HCT116 (cell line): ENCODE results near the gene HMGCS2. TPM values are rescaled to one million over a fixed set of nuclear protein-coding genes. Genes with fewer than 3 reads are reported as not detected.

Experiments used
- ATAC-seq: fragments of 200-7000 bp; cut with Tn5 transposase; 2 replicates; pipeline ENCODE4 v1.9.1; 2020; ENCODE audit warnings: mild to moderate bottlenecking, moderate library complexity
- BruUV-seq: library from RNA; stranded (reverse); fragments of 400-500 nt; replicated peaks from 2 replicates; lab custom pipeline; 2021; lab: Mats Ljungman, UMichigan
- CTCF ChIA-PET: fragments of 300-600 bp; sonication (Branson Sonifier 250); formaldehyde crosslinking; loops from one replicate; lab custom pipeline; 2021; ENCODE audit warnings: antibody characterized with exemption; lab: Charles Lee
- POLR2A ChIA-PET: fragments of 300-600, 350-600 bp; sonication (Branson Sonifier 250); formaldehyde crosslinking; loops from one replicate; lab custom pipeline; 2021; ENCODE audit warnings: antibody characterized with exemption; lab: Charles Lee
- RAD21 ChIA-PET, 2 experiments: fragments of 300-600 bp; sonication (Branson Sonifier 250); formaldehyde crosslinking; loops; one replicate each; lab custom pipeline; 2023; ENCODE audit warnings: low total read pairs in 2 of 2; ENCODE audit not compliant: uncharacterized antibody in 2 of 2, unreplicated experiment in 2 of 2, low non-redundant PET in 1 of 2; lab: Charles Lee
- DNase-seq: peaks from one replicate; pipeline ENCODE4 v3.0.0-alpha.2; 2010; ENCODE audit warnings: low read depth, low spot score
- H2AFZ ChIP-seq: fragments of 200-600 bp; shearing (Covaris generic), sonication (generic); 2 replicates; pipeline ENCODE4 v1.6.1; 2017; ENCODE audit warnings: low read depth, mixed run types, mixed read lengths, antibody characterized with exemption, low read length; ENCODE audit not compliant: poor library complexity, severe bottlenecking
- H3K27ac ChIP-seq: 2 replicates; pipeline ENCODE4 v1.5.1; 2012; ENCODE audit warnings: low read depth, low read length
- H3K27me3 ChIP-seq: fragments of 200-600 bp; sonication (generic); 2 replicates; pipeline ENCODE4 v1.6.1; 2016; ENCODE audit warnings: mixed run types, low read length, mixed read lengths; ENCODE audit not compliant: insufficient read depth
- H3K36me3 ChIP-seq, 2 experiments: fragments of 200-500 bp in 1 of 2; fragments of 200-600 bp in 1 of 2; sonication (Bioruptor generic) in 1 of 2; sonication (generic) in 1 of 2; 2 replicates each; pipeline versions ENCODE4 v1.5.1 to v1.6.1; 2014 to 2016; ENCODE audit warnings: low read length in 2 of 2, inconsistent platforms in 1 of 2, mixed read lengths in 1 of 2, mixed run types in 1 of 2; ENCODE audit not compliant: insufficient read depth in 2 of 2, control insufficient read depth in 1 of 2
- H3K4me1 ChIP-seq, 2 experiments: fragments of 200-600 bp in 1 of 2; sonication (generic) in 1 of 2; 2 replicates each; pipeline versions ENCODE4 v1.5.1 to v1.6.1; 2012 to 2017; ENCODE audit warnings: low read length in 2 of 2, inconsistent platforms in 1 of 2, mild to moderate bottlenecking in 1 of 2, mixed read lengths in 1 of 2, mixed run types in 1 of 2, moderate library complexity in 1 of 2; ENCODE audit not compliant: insufficient read depth in 2 of 2, control insufficient read depth in 1 of 2
- H3K4me2 ChIP-seq: fragments of 200-600 bp; sonication (generic); 2 replicates; pipeline ENCODE4 v1.6.1; 2017; ENCODE audit warnings: mixed run types, low read length, mixed read lengths
- H3K4me3 ChIP-seq, 2 experiments: fragments of 200-600 bp in 1 of 2; sonication (generic) in 1 of 2; replicated peaks in 1 of 2; 2 replicates each; pipeline ENCODE4 v1.5.1; 2011 to 2016; ENCODE audit warnings: low read length in 2 of 2, control low read depth in 1 of 2, low read depth in 1 of 2, mild to moderate bottlenecking in 1 of 2, mixed read lengths in 1 of 2, mixed run types in 1 of 2
- H3K79me2 ChIP-seq: fragments of 200-600 bp; sonication (generic); 2 replicates; pipeline ENCODE4 v1.6.1; 2017; ENCODE audit warnings: mild to moderate bottlenecking, mixed run types, low read length, moderate library complexity, mixed read lengths; ENCODE audit not compliant: insufficient read depth
- H3K9ac ChIP-seq: fragments of 200-600 bp; sonication (generic); 2 replicates; pipeline ENCODE4 v1.6.1; 2016; ENCODE audit warnings: low read length, mixed read lengths
- H3K9me2 ChIP-seq: fragments of 200-600 bp; sonication (generic), shearing (Covaris generic); 2 replicates; pipeline ENCODE4 v1.6.1; 2017; ENCODE audit warnings: mixed run types, mild to moderate bottlenecking, moderate library complexity; ENCODE audit not compliant: insufficient read depth
- H3K9me3 ChIP-seq, 2 experiments: fragments of 200-500 bp in 1 of 2; fragments of 200-600 bp in 1 of 2; sonication (Bioruptor generic) in 1 of 2; sonication (generic) in 1 of 2; 2 replicates each; pipeline ENCODE4 v1.6.1; 2014 to 2017; ENCODE audit warnings: low read length in 2 of 2, mixed read lengths in 2 of 2, inconsistent platforms in 1 of 2, low read depth in 1 of 2, mild to moderate bottlenecking in 1 of 2, mixed run types in 1 of 2, moderate library complexity in 1 of 2; ENCODE audit not compliant: control insufficient read depth in 1 of 2, insufficient read depth in 1 of 2
- H4K20me1 ChIP-seq: fragments of 200-600 bp; sonication (generic), shearing (Covaris generic); 2 replicates; pipeline ENCODE4 v1.6.1; 2017; ENCODE audit warnings: mixed run types, mild to moderate bottlenecking, moderate library complexity; ENCODE audit not compliant: insufficient read depth
- CTCF ChIP-seq, 3 experiments: fragments of 200-600 bp in 1 of 3; sonication (generic) in 1 of 3; IDR thresholded peaks in 2 of 3; conservative IDR thresholded peaks in 1 of 3; 2 replicates each; pipeline ENCODE4 v1.5.1; 2012 to 2017; ENCODE audit warnings: low read depth in 2 of 3, low read length in 2 of 3, antibody characterized with exemption in 1 of 3, borderline replicate concordance in 1 of 3, control low read depth in 1 of 3, mild to moderate bottlenecking in 1 of 3, mixed read lengths in 1 of 3, mixed run types in 1 of 3, moderate library complexity in 1 of 3; ENCODE audit not compliant: insufficient read depth in 1 of 3
- JUND ChIP-seq: IDR thresholded peaks from 2 replicates; pipeline ENCODE4 v1.6.1; 2012
- intact Hi-C: fragments of 100-400 bp; cut with micrococcal nuclease; formaldehyde crosslinking; loops from 2 replicates; pipeline ENCODE4 v1.10.0; 2022
- total RNA-seq: library from RNA; stranded (reverse); gene quantifications from one replicate; pipeline ENCODE4 v1.2.1, GENCODE V29; 2021; ENCODE audit not compliant: unreplicated experiment

The HMGCS2 gene
- total RNA-seq, 1 experiment from 2014 or later = 0.20 TPM

- Histone ChIP-seq H3K4me2 (peak overlapping the region; percentile 55), H2AFZ (peak overlapping the region; percentile 99), H3K27me3 (peaks cover 11% of the 10 kb centered on the region; the same call in 1 of the 2 replicates), H4K20me1 (no peaks in the 10 kb centered on the region), H3K9me3 (no peaks in the 10 kb centered on the region), H3K9me2 (no peaks in the 10 kb centered on the region), H3K9ac (no peak overlapping the region), H3K79me2 (no peaks in the 10 kb centered on the region), H3K27ac (no peak overlapping the region), H3K4me1 (peaks cover 0 to 8% of the 10 kb centered on the region in 2 experiments; a peak in 1 of 4 replicates), H3K36me3 (no peaks in the 10 kb centered on the region), H3K4me3 (no peak overlapping the region)
- no peak for TF ChIP-seq CTCF (IDR thresholded peaks at IDR 0.05 in 2 of 3, conservative IDR thresholded peaks at IDR 0.05 in 1 of 3; ENCODE audit: borderline replicate concordance in 1 of 3, insufficient read depth in 1 of 3, low read depth in 2 of 3, low read length in 2 of 3)
- CTCF ChIA-PET = interaction anchor here (0.7 to 2.5 kb wide), 17 partner anchors 10 to 148 kb away, joined by 3 to 9 read pairs (median 4); no protein-coding TSS in a partner anchor
- POLR2A ChIA-PET = no interaction called here
- intact Hi-C loops = loop anchor here (2.0 kb wide), 1 partner anchor 196 kb away; no protein-coding TSS in a partner anchor
- BruUV-seq = no TSS peak
- peak; percentile 35 for ATAC-seq
- DNase-seq = no peak
- RAD21 ChIA-PET = no interaction called here
Observed at GRCh38 chr1:119808491-119808890, 39.8 kb upstream of the HMGCS2 start.

DNA sequence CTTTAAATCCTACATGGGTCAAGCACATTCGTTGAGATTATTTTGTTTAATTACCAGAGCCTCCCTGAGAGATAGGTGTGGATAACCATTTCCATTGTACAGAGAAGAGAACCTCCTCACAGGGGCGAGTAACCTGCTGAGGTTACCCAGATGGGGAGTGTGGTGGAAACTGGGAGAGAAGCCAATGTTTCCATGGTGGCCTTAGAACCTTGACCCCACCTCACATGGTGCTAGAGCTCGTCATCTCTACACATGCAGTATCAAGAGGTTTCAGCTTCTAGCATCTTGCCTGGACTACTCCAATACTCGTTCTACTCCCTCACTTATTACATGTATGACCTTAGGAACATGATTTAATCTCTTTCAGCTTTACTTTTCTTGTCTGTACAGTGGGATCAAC, 37.8 kb upstream of the HMGCS2 start:
- ATAC-seq (no peak), DNase-seq (no peak)
- TF ChIP-seq JUND (no peak), CTCF (IDR thresholded peaks at IDR 0.05 in 2 of 3, conservative IDR thresholded peaks at IDR 0.05 in 1 of 3; ENCODE audit: borderline replicate concordance in 1 of 3, insufficient read depth in 1 of 3, low read depth in 2 of 3, low read length in 2 of 3) (no peak)
- TF ChIP-seq, all 23 proteins: peak for 0
- RAD21 ChIA-PET = no interaction called here
- intact Hi-C loops = no loop called here
- no TSS peak for BruUV-seq
- CTCF ChIA-PET = no interaction called here
- no peaks in the 10 kb centered on the region for H3K79me2 ChIP-seq
- no peak overlapping the region for H3K27ac ChIP-seq
- H3K9ac ChIP-seq = no peak overlapping the region
- no peaks in the 10 kb centered on the region for H3K9me2 ChIP-seq
- no peak overlapping the region for H3K4me2 ChIP-seq
- peaks cover 0 to 8% of the 10 kb centered on the region in 2 experiments; a peak in 1 of 4 replicates for H3K4me1 ChIP-seq
- POLR2A ChIA-PET = no interaction called here
- H3K9me3 ChIP-seq = no peaks in the 10 kb centered on the region
- no peak overlapping the region for H2AFZ ChIP-seq
- H3K27me3 ChIP-seq = peaks cover 11% of the 10 kb centered on the region; the same call in 1 of the 2 replicates
- H3K36me3 ChIP-seq = no peaks in the 10 kb centered on the region
- no peaks in the 10 kb centered on the region for H4K20me1 ChIP-seq
- H3K4me3 ChIP-seq = no peak overlapping the region
